HepG2 (cell line): Measurements from ENCODE around the gene REEP2. TPM values are rescaled to one million over a fixed set of nuclear protein-coding genes. Genes with fewer than 3 reads are reported as not detected.

ENCODE experiments used
- ATAC-seq: fragments of 200-7000 bp; cut with Tn5 transposase; 3 replicates; pipeline ENCODE4 v1.9.1; 2020; ENCODE audit warnings: mild to moderate bottlenecking, moderate library complexity
- BruUV-seq: library from RNA; stranded (reverse); fragments of 400-500 nt; replicated peaks from 2 replicates; lab custom pipeline; 2021; lab: Mats Ljungman, UMichigan
- CTCF ChIA-PET: fragments of 300-600 bp; formaldehyde crosslinking; extraction: SDS; loops from one replicate; lab custom pipeline; 2021; ENCODE audit warnings: low total read pairs, inconsistent platforms, low intra/inter-chr PET ratio; lab: Yijun Ruan, JAX
- POLR2A ChIA-PET: fragments of 350-600 bp; sonication (Branson Sonifier 250); formaldehyde crosslinking; loops from one replicate; lab custom pipeline; 2020; ENCODE audit warnings: antibody characterized with exemption, inconsistent platforms; lab: Yijun Ruan, JAX
- DNase-seq: peaks from one replicate; pipeline ENCODE4 v3.0.0-alpha.2; 2015; ENCODE audit warnings: low spot score
- FAIRE-seq: peaks from 3 replicates; lab custom pipeline; 2011; peaks lifted over from hg19 to GRCh38; lab: Jason Lieb, UNC
- H2AFZ ChIP-seq: one replicate; pipeline ENCODE4 v1.6.1; 2011; ENCODE audit warnings: low read length, inconsistent platforms
- H3K27ac ChIP-seq: fragments of 300-600 bp; 3 replicates; pipeline ENCODE4 v1.8.0; 2011; ENCODE audit warnings: mixed run types, mild to moderate bottlenecking, mixed read lengths, low read length, inconsistent platforms; ENCODE audit not compliant: insufficient read depth; ENCODE audit errors: extremely low read length
- H3K27me3 ChIP-seq, 2 experiments: fragments of 200-600 bp in 1 of 2; 2 replicates in 1 of 2; 3 replicates in 1 of 2; pipeline versions ENCODE4 v1.6.0 to v1.8.0; 2011; ENCODE audit warnings: low read length in 2 of 2, mild to moderate bottlenecking in 2 of 2, moderate library complexity in 2 of 2, inconsistent platforms in 1 of 2; ENCODE audit not compliant: insufficient read depth in 2 of 2, control insufficient read depth in 1 of 2
- H3K36me3 ChIP-seq, 2 experiments: fragments of 200-600 bp in 1 of 2; replicated peaks in 1 of 2; 2 replicates in 1 of 2; 3 replicates in 1 of 2; pipeline versions ENCODE4 v1.5.1 to v1.8.0; 2011; ENCODE audit warnings: low read length in 2 of 2, inconsistent platforms in 1 of 2; ENCODE audit not compliant: insufficient read depth in 2 of 2, control insufficient read depth in 1 of 2
- H3K4me1 ChIP-seq: 2 replicates; pipeline ENCODE4 v1.5.1; 2012; ENCODE audit warnings: low read length, inconsistent platforms; ENCODE audit not compliant: insufficient read depth
- H3K4me2 ChIP-seq: 2 replicates; pipeline ENCODE4 v1.6.0; 2011; ENCODE audit warnings: low read depth, low read length, inconsistent platforms
- H3K4me3 ChIP-seq, 3 experiments: fragments of 200-600 bp in 1 of 3; sonication (generic), shearing (Covaris generic) in 1 of 3; replicated peaks in 1 of 3; 2 replicates each; pipeline ENCODE4 v1.5.1; 2011 to 2016; ENCODE audit warnings: low read length in 3 of 3, inconsistent platforms in 2 of 3, low read depth in 2 of 3, mild to moderate bottlenecking in 2 of 3, control low read depth in 1 of 3, mixed read lengths in 1 of 3; ENCODE audit not compliant: insufficient read depth in 1 of 3
- H3K79me2 ChIP-seq: one replicate; pipeline ENCODE4 v1.6.1; 2011; ENCODE audit warnings: low read length, inconsistent platforms; ENCODE audit not compliant: insufficient read depth
- H3K9ac ChIP-seq: 2 replicates; pipeline ENCODE4 v1.6.0; 2011; ENCODE audit warnings: mild to moderate bottlenecking, low read depth, low read length, inconsistent platforms; ENCODE audit not compliant: insufficient read depth
- H3K9me3 ChIP-seq: 2 replicates; pipeline ENCODE4 v1.5.1; 2012; ENCODE audit warnings: mild to moderate bottlenecking, low read length
- H4K20me1 ChIP-seq: 2 replicates; pipeline ENCODE4 v1.6.0; 2011; ENCODE audit warnings: inconsistent platforms, mild to moderate bottlenecking, low read length, moderate library complexity; ENCODE audit not compliant: insufficient read depth
- ARID3A ChIP-seq: IDR thresholded peaks from 2 replicates; pipeline ENCODE4 v1.6.1; 2012; ENCODE audit warnings: low read depth, low read length, improper control_type of control experiment
- ATF1 ChIP-seq: IDR thresholded peaks from 2 replicates; pipeline ENCODE4 v1.6.1; 2016; ENCODE audit warnings: mild to moderate bottlenecking, control low read depth
- CTCF ChIP-seq: sonication (generic); formaldehyde crosslinking; IDR thresholded peaks from 2 replicates; pipeline ENCODE4 v1.5.0; 2020; ENCODE audit warnings: mild to moderate bottlenecking, missing genetic modification reagents, moderate library complexity
- E2F1 ChIP-seq: sonication (generic); formaldehyde crosslinking; IDR thresholded peaks from 2 replicates; pipeline ENCODE4 v1.5.0; 2020; ENCODE audit warnings: missing genetic modification reagents
- KDM6A ChIP-seq: IDR thresholded peaks from 2 replicates; pipeline ENCODE4 v1.6.1; 2016; ENCODE audit warnings: low read depth
- LRRFIP1 ChIP-seq: sonication (generic); formaldehyde crosslinking; conservative IDR thresholded peaks from 2 replicates; pipeline ENCODE4 v1.4.0; 2020; ENCODE audit warnings: missing genetic modification reagents
- NFIC ChIP-seq: IDR thresholded peaks from 2 replicates; pipeline ENCODE4 v1.6.1; 2012; ENCODE audit warnings: mild to moderate bottlenecking, low read length, inconsistent platforms
- SYNCRIP ChIP-seq: fragments of 200-400 bp; formaldehyde crosslinking; IDR thresholded peaks from 2 replicates; pipeline ENCODE4 v1.6.1; 2018; ENCODE audit warnings: mild to moderate bottlenecking, low read depth, low read length; ENCODE audit not compliant: insufficient read depth
- THYN1 ChIP-seq: sonication (generic); formaldehyde crosslinking; IDR thresholded peaks from 2 replicates; pipeline ENCODE4 v1.8.1; 2023; ENCODE audit warnings: low read depth, mild to moderate bottlenecking, moderate library complexity, missing genetic modification reagents, borderline replicate concordance
- WIZ ChIP-seq: sonication (generic); formaldehyde crosslinking; IDR thresholded peaks from 2 replicates; pipeline ENCODE4 v1.5.1; 2020; ENCODE audit warnings: mild to moderate bottlenecking, missing genetic modification reagents
- ZBTB46 ChIP-seq: sonication (generic); formaldehyde crosslinking; IDR thresholded peaks from 2 replicates; pipeline ENCODE4 v1.4.0; 2020; ENCODE audit warnings: mild to moderate bottlenecking, missing genetic modification reagents, borderline replicate concordance
- ZC3H13 ChIP-seq: sonication (generic); formaldehyde crosslinking; IDR thresholded peaks from 2 replicates; pipeline ENCODE4 v1.8.1; 2023; ENCODE audit warnings: mild to moderate bottlenecking, missing genetic modification reagents, moderate library complexity
- ZNF383 ChIP-seq: sonication (generic); formaldehyde crosslinking; IDR thresholded peaks from 2 replicates; pipeline ENCODE4 v1.4.0; 2020; ENCODE audit warnings: missing genetic modification reagents, mild to moderate bottlenecking, borderline replicate concordance
- ZNF776 ChIP-seq: sonication (generic); formaldehyde crosslinking; IDR thresholded peaks from 2 replicates; pipeline ENCODE4 v1.4.0; 2020; ENCODE audit warnings: mild to moderate bottlenecking, missing genetic modification reagents
- WGBS: methylation state at CpG from one replicate; pipeline ENCODE4 v1.1.6; 2017; ENCODE audit warnings: low lambda C conversion rate; 5-methylcytosine and 5-hydroxymethylcytosine counted together
- in situ Hi-C: cut with HindIII; loops from 2 replicates; pipeline ENCODE4 v1.10.0; 2017; ENCODE audit warnings: low pct_unique_long_range_greater_than_20kb; ENCODE audit not compliant: extremely low pct_ligation_motif_present
- intact Hi-C: fragments of 100-400 bp; cut with micrococcal nuclease; formaldehyde crosslinking; loops from one replicate; pipeline ENCODE4 v1.10.0; 2022; ENCODE audit not compliant: unreplicated experiment
- polyA plus RNA-seq, 8 experiments: library from polyadenylated mRNA; depleted of rRNA in 3 of 8; stranded (reverse) in 7 of 8; unstranded in 1 of 8; fragments of >200 nt; fragmentation: Illumina TruSeq in 4 of 8; extraction: Trizol in 4 of 8; gene quantifications; 2 replicates each; pipeline versions ENCODE4 v1.2.1 to v1.2.3, GENCODE V29; 2011 to 2016; ENCODE audit warnings: low read depth in 4 of 8, missing spikeins in 1 of 8, mixed read lengths in 1 of 8; ENCODE audit not compliant: insufficient read depth in 1 of 8
- total RNA-seq, 5 experiments: library from RNA; depleted of rRNA; stranded (reverse); fragments of >200 nt; fragmentation: Illumina TruSeq; extraction: Trizol; gene quantifications; 2 replicates each; pipeline ENCODE4 v1.2.3, GENCODE V29; 2016; ENCODE audit warnings: low read depth in 1 of 5

The REEP2 gene
- total and polyA plus RNA-seq, 2 of the 13 experiments (the other 11 are each of a cell fraction or from before 2014, with no cell fraction given): 5.3 to 7.8 TPM

GRCh38 chr5:138408023-138408422 lies 30.8 kb upstream of the REEP2 start:
- no peaks in the 10 kb centered on the region for H3K9me3 ChIP-seq
- no peak for TF ChIP-seq NFIC
- no peak for TF ChIP-seq CTCF (CRISPR knock-in tag)
- TF ChIP-seq ZNF383 (CRISPR knock-in tag): no peak
- no peak for TF ChIP-seq THYN1 (CRISPR knock-in tag)
- TF ChIP-seq ZC3H13 (CRISPR knock-in tag): no peak
- no peak for TF ChIP-seq E2F1 (CRISPR knock-in tag)
- TF ChIP-seq WIZ (CRISPR knock-in tag): no peak
- no peak for TF ChIP-seq ATF1
- TF ChIP-seq ZBTB46 (CRISPR knock-in tag): no peak
- no peak for TF ChIP-seq ZNF776 (CRISPR knock-in tag)
- TF ChIP-seq SYNCRIP: no peak
- TF ChIP-seq ARID3A: no peak
- no peak for TF ChIP-seq LRRFIP1
- TF ChIP-seq KDM6A (CRISPR knock-in tag): no peak
- ChIA-PET POLR2A (no interaction called here), CTCF (no interaction called here)
- H4K20me1 ChIP-seq: no peaks in the 10 kb centered on the region
- no peak overlapping the region for H3K27ac ChIP-seq
- FAIRE-seq: no peak
- H2AFZ ChIP-seq: no peak overlapping the region
- H3K36me3 ChIP-seq: peaks cover 4 to 24% of the 10 kb centered on the region in 2 experiments; a peak in 4 of 5 replicates
- H3K79me2 ChIP-seq: no peaks in the 10 kb centered on the region
- intact Hi-C loops: no loop called here
- no peak for DNase-seq
- 97% methylated on average over 5 of the region's 5 CpGs for WGBS
- no TSS peak for BruUV-seq
- H3K4me2 ChIP-seq: no peak overlapping the region
- no peak overlapping the region for H3K4me3 ChIP-seq
- in situ Hi-C loops: loop anchor here (25.0 kb wide), 1 partner anchor 221 kb away; the partner anchor contains the start of genes BRD8 and KIF20A
- no peak overlapping the region for H3K9ac ChIP-seq
- no peaks in the 10 kb centered on the region for H3K4me1 ChIP-seq
- no peak for ATAC-seq
- H3K27me3 ChIP-seq: no peaks in the 10 kb centered on the region
